Activated CD8-positive, alpha-beta T cell treated with anti-CD3 and anti-CD28 coated beads, Interleukin-2, amount 10 ng/mL, durations not matched to agents 7 days and 5 days (primary cell): Measurements from ENCODE around the gene CIITA. TPM values are rescaled to one million over a fixed set of nuclear protein-coding genes. Genes with fewer than 3 reads are reported as not detected.
A peak's percentile ranks its signal among the peaks of the same experiment; 100 is the strongest.
"Not testable (repeated sequence)": the region's sequence is repeated elsewhere in the genome, so short reads cannot be mapped to it uniquely, and the experiment has no call there.

Experiments used
- ATAC-seq: fragments of 150-1000 bp; cut with Tn5 transposase; one replicate; pipeline ENCODE4 v1.10.0; 2021; ENCODE audit warnings: moderate library complexity
- CTCF ChIA-PET: fragments of 350-600 bp; sonication (Branson Sonifier 250); formaldehyde crosslinking; loops from one replicate; lab custom pipeline; 2021; ENCODE audit warnings: antibody characterized with exemption; lab: Charles Lee
- POLR2A ChIA-PET: fragments of 350-600 bp; sonication (Branson Sonifier 250); formaldehyde crosslinking; loops from one replicate; lab custom pipeline; 2021; ENCODE audit warnings: antibody characterized with exemption; lab: Charles Lee
- DNase-seq: peaks from one replicate; pipeline ENCODE4 v3.0.0-alpha.2; 2020
- H3K27ac Mint-ChIP-seq: one replicate; pipeline ENCODE4 v1.8.0; 2021; ENCODE audit warnings: mild to moderate bottlenecking, mixed read lengths
- H3K27me3 Mint-ChIP-seq: one replicate; pipeline ENCODE4 v1.8.0; 2021; ENCODE audit warnings: low read depth, mixed read lengths
- H3K36me3 Mint-ChIP-seq: one replicate; pipeline ENCODE4 v1.8.0; 2021; ENCODE audit warnings: low read depth, mixed read lengths
- H3K4me1 Mint-ChIP-seq: one replicate; pipeline ENCODE4 v1.8.0; 2021; ENCODE audit warnings: low read depth, mixed read lengths
- H3K4me3 Mint-ChIP-seq: one replicate; pipeline ENCODE4 v1.8.0; 2021; ENCODE audit warnings: mild to moderate bottlenecking, mixed read lengths
- H3K9me3 Mint-ChIP-seq: one replicate; pipeline ENCODE4 v1.8.0; 2022; ENCODE audit warnings: mixed read lengths; ENCODE audit not compliant: insufficient read depth
- total RNA-seq, 2 experiments: library from RNA; stranded (reverse); gene quantifications; one replicate each; pipeline ENCODE4 v1.2.3, GENCODE V29; 2021

The CIITA gene
- total RNA-seq, result 10 to 100 TPM; 23.3 to 23.6 TPM

DNA sequence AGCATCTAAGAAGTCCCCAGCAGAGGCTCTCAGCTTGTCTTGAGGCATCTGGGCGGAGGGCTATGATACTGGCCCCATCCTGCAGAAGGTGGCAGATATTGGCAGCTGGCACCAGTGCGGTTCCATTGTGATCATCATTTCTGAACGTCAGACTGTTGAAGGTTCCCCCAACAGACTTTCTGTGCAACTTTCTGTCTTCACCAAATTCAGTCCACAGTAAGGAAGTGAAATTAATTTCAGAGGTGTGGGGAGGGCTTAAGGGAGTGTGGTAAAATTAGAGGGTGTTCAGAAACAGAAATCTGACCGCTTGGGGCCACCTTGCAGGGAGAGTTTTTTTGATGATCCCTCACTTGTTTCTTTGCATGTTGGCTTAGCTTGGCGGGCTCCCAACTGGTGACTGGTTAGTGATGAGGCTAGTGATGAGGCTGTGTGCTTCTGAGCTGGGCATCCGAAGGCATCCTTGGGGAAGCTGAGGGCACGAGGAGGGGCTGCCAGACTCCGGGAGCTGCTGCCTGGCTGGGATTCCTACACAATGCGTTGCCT, at the start of gene CIITA:
TSS of gene CIITA (plus strand) at position 404 of the 543 bp plus-strand sequence. CDS start at position 533, 129 bp downstream.
- ChIA-PET CTCF (interaction anchor here (0.9 to 3.8 kb wide), 5 partner anchors 10 to 140 kb away, joined by 3 to 19 read pairs (median 3); partner anchors contain the start of gene NUBP1), POLR2A (interaction anchor here (1.0 kb wide), 1 partner anchor 133 kb away, joined by 4 read pairs; the partner anchor contains the start of gene NUBP1)
- H3K9me3 Mint-ChIP-seq, result no peaks in the 10 kb centered on the region
- DNase-seq, result peak; percentile 84
- peaks cover 91% of the 10 kb centered on the region for H3K4me1 Mint-ChIP-seq
- peak within 1 kb of the TSS; percentile 96 for H3K4me3 Mint-ChIP-seq
- peaks cover 9% of the 10 kb centered on the region for H3K36me3 Mint-ChIP-seq
- peak within 1 kb of the TSS; percentile 76 for H3K27ac Mint-ChIP-seq
- peak; percentile 59 for ATAC-seq
- H3K27me3 Mint-ChIP-seq, result peaks cover 17% of the 10 kb centered on the region

DNA sequence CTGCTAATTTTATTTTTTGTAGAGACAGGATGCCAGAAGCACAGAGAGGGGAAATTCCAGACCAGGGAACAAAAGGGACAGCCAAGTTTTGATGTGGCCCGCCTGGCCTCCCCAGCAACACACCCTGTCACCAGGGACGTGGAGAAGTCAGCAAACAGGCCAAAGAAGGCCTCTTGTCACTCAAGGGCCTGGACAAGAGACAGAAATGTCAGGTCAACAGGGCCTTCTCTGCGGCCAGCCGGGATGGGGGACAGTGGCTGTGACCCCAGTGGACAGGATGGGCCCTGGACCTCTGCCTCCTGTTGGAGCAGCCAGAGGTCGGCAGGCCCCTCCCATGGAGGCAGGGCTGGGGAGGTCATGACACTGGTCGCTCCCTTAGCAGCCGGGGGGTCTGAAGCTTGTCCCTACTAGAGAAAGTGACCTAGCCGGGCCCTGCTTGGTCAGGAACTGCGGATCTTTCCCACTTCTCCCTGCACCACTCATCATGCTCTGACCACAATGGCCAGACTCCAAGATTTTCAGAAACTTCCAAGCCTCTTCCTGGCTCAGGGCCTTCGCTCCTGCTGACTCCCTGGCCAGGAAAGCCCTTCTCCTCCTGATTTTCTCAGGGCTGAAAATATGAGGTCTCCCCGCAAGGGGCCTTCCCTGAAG, 49.2 kb upstream of the CIITA start:
- DNase-seq (no peak), ATAC-seq (no peak)
- Mint-ChIP-seq H3K9me3 (no peaks in the 10 kb centered on the region), H3K4me1 (no peaks in the 10 kb centered on the region), H3K27me3 (peaks cover 15% of the 10 kb centered on the region), H3K36me3 (no peaks in the 10 kb centered on the region), H3K4me3 (no peak overlapping the region), H3K27ac (no peak overlapping the region)
- ChIA-PET CTCF (no interaction called here), POLR2A (no interaction called here)

DNA sequence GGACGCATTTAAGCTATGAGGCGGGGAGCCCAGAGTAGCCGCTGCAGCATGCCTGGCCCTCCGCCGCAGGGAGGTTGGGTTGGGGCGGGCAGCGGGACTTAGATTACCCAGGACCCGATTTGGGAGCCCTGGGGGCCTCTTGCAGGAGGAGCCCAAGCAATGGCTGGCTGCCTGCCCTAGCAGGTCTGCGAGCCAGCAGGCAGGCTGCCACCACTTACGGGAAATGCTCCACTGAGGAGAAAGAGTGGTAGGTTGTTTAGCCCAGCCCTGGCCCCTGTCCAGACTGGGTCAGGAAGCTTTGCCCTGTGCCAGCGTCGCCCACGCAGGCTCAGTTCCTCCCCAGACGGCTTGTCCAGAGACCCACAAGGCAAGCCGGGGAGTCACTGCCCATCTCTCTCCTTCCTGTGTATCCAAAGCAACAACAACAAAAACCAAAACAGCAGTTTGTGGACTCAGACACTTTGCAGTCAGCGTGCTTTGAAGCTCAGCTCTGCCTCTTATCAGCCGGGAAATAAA, 48.1 kb upstream of the CIITA start:
- H3K27me3 Mint-ChIP-seq, result peaks cover 15% of the 10 kb centered on the region
- ATAC-seq, result no peak
- DNase-seq, result no peak
- H3K4me3 Mint-ChIP-seq, result no peak overlapping the region
- no peaks in the 10 kb centered on the region for H3K36me3 Mint-ChIP-seq
- CTCF ChIA-PET, result no interaction called here
- no peaks in the 10 kb centered on the region for H3K9me3 Mint-ChIP-seq
- POLR2A ChIA-PET, result no interaction called here
- no peak overlapping the region for H3K27ac Mint-ChIP-seq
- no peaks in the 10 kb centered on the region for H3K4me1 Mint-ChIP-seq

GRCh38 chr16:10829390-10830098, 47.5 kb upstream of the CIITA start:
- POLR2A ChIA-PET, H3K9me3 Mint-ChIP-seq, H3K27ac Mint-ChIP-seq, ATAC-seq, H3K4me1 Mint-ChIP-seq, DNase-seq, H3K4me3 Mint-ChIP-seq, CTCF ChIA-PET, H3K36me3 Mint-ChIP-seq: not testable (repeated sequence)
- H3K27me3 Mint-ChIP-seq, result peaks cover 16% of the 10 kb centered on the region

- CTCF ChIA-PET, H3K27ac Mint-ChIP-seq, POLR2A ChIA-PET, H3K4me1 Mint-ChIP-seq, ATAC-seq, H3K9me3 Mint-ChIP-seq, H3K4me3 Mint-ChIP-seq, DNase-seq, H3K36me3 Mint-ChIP-seq: not testable (repeated sequence)
- peaks cover 20% of the 10 kb centered on the region for H3K27me3 Mint-ChIP-seq
Measured at GRCh38 chr16:10830240-10830639, 46.8 kb upstream of the CIITA start.

GRCh38 chr16:10831894-10832886, 44.8 kb upstream of the CIITA start:
- Mint-ChIP-seq H3K4me3 (no peak overlapping the region), H3K4me1 (no peaks in the 10 kb centered on the region), H3K27me3 (peaks cover 22% of the 10 kb centered on the region), H3K27ac (no peak overlapping the region), H3K9me3 (no peaks in the 10 kb centered on the region), H3K36me3 (no peaks in the 10 kb centered on the region)
- ChIA-PET CTCF (no interaction called here), POLR2A (no interaction called here)
- DNase-seq (no peak), ATAC-seq (no peak)

DNA sequence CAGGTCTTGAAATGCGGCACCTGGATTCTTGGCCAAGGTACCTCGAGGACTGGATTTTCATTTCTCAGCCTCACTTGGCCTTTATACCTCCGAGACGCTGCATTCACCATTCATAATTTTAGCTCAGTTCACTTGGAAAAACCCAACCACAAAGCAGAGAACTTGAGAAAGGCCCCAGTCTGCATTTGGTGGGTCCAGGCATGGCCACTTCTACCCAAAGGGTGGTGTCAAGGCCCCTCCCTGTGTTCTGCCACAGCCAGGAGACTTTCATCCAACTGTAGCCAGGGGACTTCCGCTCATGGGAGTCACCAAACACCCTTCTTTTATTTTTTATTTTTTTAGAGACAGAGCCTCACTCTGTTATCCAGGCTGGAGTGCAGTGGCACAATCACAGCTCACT, 43.7 kb upstream of the CIITA start:
- H3K4me1 Mint-ChIP-seq, result no peaks in the 10 kb centered on the region
- no peak for ATAC-seq
- CTCF ChIA-PET, result no interaction called here

GRCh38 chr16:10834130-10834529, 42.9 kb upstream of the CIITA start:
- DNase-seq (no peak), ATAC-seq (no peak)
- Mint-ChIP-seq H3K27me3 (peaks cover 24% of the 10 kb centered on the region), H3K4me3 (no peak overlapping the region), H3K27ac (no peak overlapping the region), H3K36me3 (no peaks in the 10 kb centered on the region), H3K9me3 (no peaks in the 10 kb centered on the region), H3K4me1 (no peaks in the 10 kb centered on the region)
- CTCF ChIA-PET, result no interaction called here
- POLR2A ChIA-PET, result no interaction called here

More for the DNA sequence above, 43.7 kb upstream of the CIITA start:
- Mint-ChIP-seq H3K9me3 (no peaks in the 10 kb centered on the region), H3K36me3 (no peaks in the 10 kb centered on the region), H3K4me3 (no peak overlapping the region), H3K27me3 (peaks cover 25% of the 10 kb centered on the region), H3K27ac (no peak overlapping the region)
- DNase-seq, result no peak
- POLR2A ChIA-PET, result no interaction called here

GRCh38 chr16:10834766-10835165, 42.2 kb upstream of the CIITA start:
- H3K4me1 Mint-ChIP-seq, result no peaks in the 10 kb centered on the region
- H3K27ac Mint-ChIP-seq, result no peak overlapping the region
- H3K36me3 Mint-ChIP-seq, result no peaks in the 10 kb centered on the region
- no peak overlapping the region for H3K4me3 Mint-ChIP-seq
- DNase-seq (no peak), ATAC-seq (no peak)
- ChIA-PET POLR2A (no interaction called here), CTCF (interaction anchor here (0.6 kb wide), 1 partner anchor 11 kb away, joined by 3 read pairs; no protein-coding TSS in a partner anchor)
- peaks cover 19% of the 10 kb centered on the region for H3K27me3 Mint-ChIP-seq
- H3K9me3 Mint-ChIP-seq, result no peaks in the 10 kb centered on the region

GRCh38 chr16:10835281-10835931, 41.6 kb upstream of the CIITA start:
- CTCF ChIA-PET, result no interaction called here
- peak; percentile 27 for DNase-seq
- POLR2A ChIA-PET, result interaction anchor here (1.1 kb wide), 1 partner anchor 35 kb away, joined by 5 read pairs; no protein-coding TSS in a partner anchor
- no peaks in the 10 kb centered on the region for H3K36me3 Mint-ChIP-seq
- ATAC-seq, result peak; percentile 15
- no peak overlapping the region for H3K4me3 Mint-ChIP-seq
- no peak overlapping the region for H3K27ac Mint-ChIP-seq
- no peaks in the 10 kb centered on the region for H3K4me1 Mint-ChIP-seq
- H3K27me3 Mint-ChIP-seq, result peaks cover 14% of the 10 kb centered on the region
- H3K9me3 Mint-ChIP-seq, result no peaks in the 10 kb centered on the region
